Choroid plexus epithelial cell (primary cell): ENCODE measurements around the gene PDXP.

Experiments used
- DNase-seq: peaks from one replicate; pipeline ENCODE4 v3.0.0-alpha.2; 2010; ENCODE audit warnings: low read depth
- H3K4me3 ChIP-seq: 2 replicates; pipeline ENCODE4 v1.5.1; 2011; ENCODE audit warnings: low read depth, mild to moderate bottlenecking, control low read depth, low read length, moderate library complexity
- TF ChIP-seq, protein P1 (sequence below): conservative IDR thresholded peaks from 2 replicates; pipeline ENCODE4 v1.5.1; 2011; ENCODE audit warnings: low read depth, mild to moderate bottlenecking, control low read depth, inconsistent platforms, low read length, moderate library complexity

PDXP gene

DNA sequence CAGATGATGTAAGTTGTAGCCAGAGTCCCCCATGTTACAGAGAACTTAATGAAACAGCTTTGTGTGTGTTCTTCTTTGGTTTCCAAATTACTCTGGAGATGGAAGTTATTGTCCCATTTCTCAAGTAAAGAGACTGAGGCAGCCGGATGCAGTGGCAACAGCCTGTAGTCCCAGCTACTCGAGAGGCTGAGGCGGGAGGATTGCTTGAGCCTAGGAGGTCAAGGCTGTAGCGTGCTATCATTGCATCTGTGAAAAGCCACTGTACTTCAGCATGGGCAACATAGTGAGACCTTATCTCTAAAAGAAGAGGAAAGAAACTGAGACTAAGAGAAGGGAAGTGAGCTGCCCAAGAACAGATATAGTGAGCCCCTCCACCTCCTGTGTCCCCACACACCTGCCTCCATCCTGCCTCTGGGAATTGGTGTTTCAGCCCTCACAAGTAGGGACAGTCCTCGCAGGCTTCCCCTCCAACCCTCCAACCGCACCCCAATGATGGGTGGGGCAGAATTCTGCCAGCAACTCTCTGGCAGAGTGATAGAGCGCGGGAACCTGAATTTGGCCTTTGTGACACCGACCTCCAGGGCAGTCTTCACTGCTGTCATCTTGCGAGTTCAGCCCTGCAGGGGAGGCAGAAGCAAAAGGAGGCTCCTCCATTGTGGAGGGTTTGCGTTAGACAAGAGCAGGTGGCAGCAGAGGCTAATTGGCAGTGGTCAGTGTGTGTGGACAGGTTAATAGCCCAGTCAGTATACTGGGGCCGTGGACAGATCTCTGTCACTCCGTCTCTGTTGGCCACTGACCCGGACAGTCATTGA is 1.6 kb downstream of the PDXP start:
- peak overlapping the region; percentile 69 for H3K4me3 ChIP-seq
- DNase-seq = no peak
- TF ChIP-seq, protein P1, sequence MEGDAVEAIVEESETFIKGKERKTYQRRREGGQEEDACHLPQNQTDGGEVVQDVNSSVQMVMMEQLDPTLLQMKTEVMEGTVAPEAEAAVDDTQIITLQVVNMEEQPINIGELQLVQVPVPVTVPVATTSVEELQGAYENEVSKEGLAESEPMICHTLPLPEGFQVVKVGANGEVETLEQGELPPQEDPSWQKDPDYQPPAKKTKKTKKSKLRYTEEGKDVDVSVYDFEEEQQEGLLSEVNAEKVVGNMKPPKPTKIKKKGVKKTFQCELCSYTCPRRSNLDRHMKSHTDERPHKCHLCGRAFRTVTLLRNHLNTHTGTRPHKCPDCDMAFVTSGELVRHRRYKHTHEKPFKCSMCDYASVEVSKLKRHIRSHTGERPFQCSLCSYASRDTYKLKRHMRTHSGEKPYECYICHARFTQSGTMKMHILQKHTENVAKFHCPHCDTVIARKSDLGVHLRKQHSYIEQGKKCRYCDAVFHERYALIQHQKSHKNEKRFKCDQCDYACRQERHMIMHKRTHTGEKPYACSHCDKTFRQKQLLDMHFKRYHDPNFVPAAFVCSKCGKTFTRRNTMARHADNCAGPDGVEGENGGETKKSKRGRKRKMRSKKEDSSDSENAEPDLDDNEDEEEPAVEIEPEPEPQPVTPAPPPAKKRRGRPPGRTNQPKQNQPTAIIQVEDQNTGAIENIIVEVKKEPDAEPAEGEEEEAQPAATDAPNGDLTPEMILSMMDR = no peak

DNA sequence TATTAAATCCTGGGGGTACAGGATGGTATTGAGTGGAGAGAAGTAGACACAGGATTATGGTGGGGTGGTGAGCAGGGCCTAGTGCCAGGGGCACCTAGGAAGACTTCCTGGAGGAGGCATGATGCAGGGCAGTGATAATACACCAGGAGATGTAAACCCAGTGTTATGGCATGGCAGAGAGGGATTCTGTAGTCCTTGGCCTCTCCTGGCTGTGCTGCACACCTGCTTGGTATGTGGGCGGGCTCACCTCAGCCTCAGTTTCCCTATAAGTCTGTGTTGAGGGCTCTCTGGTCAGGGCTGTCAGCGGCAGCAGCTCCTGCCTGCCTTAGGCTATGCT is 2.2 kb downstream of the PDXP start:
- TF ChIP-seq, protein P1 = no peak
- no peak overlapping the region for H3K4me3 ChIP-seq

DNA sequence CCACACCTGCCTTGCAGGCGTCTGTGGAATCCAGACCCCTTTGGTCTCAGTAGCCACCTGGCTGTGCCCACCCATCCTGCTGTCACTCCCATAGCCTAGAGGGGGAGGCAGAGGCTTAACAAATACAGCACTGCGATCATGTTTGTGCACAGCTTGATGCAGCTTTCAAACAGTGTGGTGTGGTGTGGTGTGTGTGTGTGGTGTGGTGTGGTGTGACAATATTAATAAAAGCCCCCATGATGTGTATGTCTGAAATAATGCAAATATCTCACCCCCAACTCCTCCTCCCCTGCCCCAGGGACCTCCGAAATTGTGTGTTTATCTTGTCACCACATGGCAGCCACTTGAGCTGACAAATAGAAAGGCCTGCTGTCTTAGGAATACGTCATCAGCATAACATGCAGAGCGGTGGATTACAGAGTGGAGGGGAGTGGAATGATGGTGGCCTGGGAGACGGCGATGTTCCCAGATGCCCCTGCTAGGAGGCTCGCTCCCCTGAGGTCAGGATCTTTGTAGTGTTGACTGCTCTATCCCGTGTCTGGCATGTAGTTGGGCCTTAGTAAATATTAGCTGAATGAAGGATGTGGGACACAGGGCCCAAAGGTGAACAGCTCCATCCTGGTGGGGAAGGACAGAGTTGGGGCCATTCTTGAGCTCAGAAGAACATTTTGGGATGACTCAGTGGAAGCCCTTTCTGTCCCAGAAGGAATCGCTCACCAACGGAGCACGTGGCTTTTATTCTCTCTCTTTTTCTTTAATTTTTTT is 2.8 kb downstream of the PDXP start:
- DNase-seq = peak; percentile 84
- no peak overlapping the region for H3K4me3 ChIP-seq
- TF ChIP-seq, protein P1 = peak; percentile 80

More for the DNA sequence above, 2.2 kb downstream of the PDXP start:
- DNase-seq = no peak

DNA sequence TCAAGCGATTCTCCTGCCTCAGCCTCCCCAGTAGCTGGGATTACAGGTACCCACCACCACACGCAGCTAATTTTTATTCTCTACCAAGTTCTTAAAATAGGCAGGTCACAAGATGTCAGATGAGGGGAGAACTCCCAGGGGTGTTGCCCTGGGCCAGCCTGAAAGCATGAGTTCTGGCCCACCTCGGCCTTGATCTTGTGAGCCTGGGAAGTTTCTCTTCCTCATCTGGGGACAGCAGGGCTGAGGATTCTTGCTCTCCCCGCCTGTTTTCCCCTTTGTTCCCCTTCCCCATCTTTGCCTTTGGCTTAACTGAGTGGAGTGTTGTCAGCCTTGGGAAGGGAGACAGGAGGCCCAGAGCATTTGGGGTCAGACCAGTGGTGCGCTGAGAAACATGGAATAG is 3.5 kb downstream of the PDXP start:
- no peak overlapping the region for H3K4me3 ChIP-seq
- DNase-seq = no peak
- TF ChIP-seq, protein P1 = no peak

DNA sequence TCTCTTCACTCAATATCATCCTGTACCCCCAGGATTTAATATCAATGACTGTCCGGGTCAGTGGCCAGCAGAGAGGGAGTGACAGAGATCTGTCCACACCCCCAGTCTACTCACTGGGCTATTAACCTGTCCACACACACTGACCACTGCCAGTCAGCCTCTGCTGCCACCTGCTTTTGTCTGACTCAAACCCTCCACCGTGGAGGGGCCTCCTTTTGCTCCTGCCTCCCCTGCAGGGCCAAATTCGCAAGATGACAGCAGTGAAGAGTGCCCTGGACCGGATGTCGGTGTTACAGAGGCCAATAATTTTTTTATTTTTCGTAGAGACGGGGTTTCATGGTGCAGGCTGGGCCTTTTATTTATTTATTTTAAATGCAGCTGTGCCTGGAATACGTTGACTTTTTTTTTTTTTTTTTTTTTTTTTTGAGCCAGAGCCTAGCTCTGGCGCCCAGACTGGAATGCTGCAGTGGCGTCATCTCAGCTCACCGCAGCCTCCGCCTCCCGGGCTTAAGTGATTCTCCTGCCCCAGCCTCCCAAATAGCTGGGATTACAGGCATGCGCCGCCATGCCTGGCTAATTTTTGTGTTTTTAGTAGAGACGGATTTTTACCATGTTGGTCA is 5.1 kb downstream of the PDXP start:
- no peak overlapping the region for H3K4me3 ChIP-seq
- TF ChIP-seq, protein P1 = no peak
- DNase-seq = no peak

DNA sequence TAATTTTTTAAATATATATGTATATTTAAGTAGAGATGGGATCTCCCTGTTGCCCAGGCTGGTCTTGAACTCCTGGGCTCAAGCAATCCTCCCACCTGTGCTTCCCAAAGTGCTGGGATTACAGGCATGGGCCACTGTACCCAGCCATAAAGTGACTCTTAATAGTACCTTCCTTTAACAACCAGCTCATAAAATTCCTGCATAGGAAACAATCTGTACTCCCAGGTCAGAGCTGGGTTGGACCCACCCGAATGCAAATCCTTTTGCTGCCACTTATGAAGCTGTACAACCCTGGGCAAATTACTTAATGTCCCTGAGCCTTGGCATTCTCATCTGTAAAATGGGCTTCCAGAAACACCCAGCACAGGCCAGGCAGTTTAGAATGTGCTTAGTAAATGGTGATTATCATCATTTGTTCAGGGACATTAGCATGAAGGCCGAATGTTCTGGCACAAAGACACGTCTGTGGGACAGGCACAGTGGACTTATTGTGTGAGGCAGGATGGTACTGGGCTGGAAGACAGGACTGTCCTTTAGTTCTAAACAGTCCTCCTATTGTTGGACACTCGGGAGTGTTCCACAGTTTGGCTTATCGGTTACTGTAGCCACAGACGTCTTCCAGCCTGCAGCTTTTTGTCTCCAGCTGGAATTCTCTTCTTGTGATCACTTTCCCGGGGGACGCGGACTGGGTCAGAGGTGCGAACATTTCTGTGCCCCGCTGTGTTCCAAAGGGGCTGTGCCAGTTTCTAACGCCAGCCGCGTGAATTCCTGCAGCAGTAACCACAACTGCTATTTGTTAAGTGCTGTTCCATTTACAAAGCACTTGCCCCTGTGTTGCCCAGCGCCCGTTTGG is 6.0 kb downstream of the PDXP start:
- H3K4me3 ChIP-seq = no peak overlapping the region
- no peak for DNase-seq
- TF ChIP-seq, protein P1 = no peak
